CD14-positive monocyte (primary cell): ENCODE data around the gene TARP.

Experiments
- DNase-seq, 3 donors: peaks; one replicate each; pipeline ENCODE4 v3.0.0-alpha.2; 2011 to 2022
- H2AFZ ChIP-seq: 2 replicates; pipeline ENCODE4 v1.6.0; 2012; ENCODE audit warnings: mild to moderate bottlenecking, low read depth, low read length, inconsistent platforms; ENCODE audit not compliant: insufficient read depth, poor library complexity, severe bottlenecking
- H3K27ac ChIP-seq, 2 donors: 1 replicate in 1 of 2; 2 replicates in 1 of 2; pipeline ENCODE4 v1.5.1; 2012 to 2013; ENCODE audit warnings: low read length in 2 of 2, control low read depth in 1 of 2, inconsistent platforms in 1 of 2, low read depth in 1 of 2, mild to moderate bottlenecking in 1 of 2
- H3K27me3 ChIP-seq, 2 donors: one replicate each; pipeline versions ENCODE4 v1.6.0 to v1.6.1; 2011 to 2013; ENCODE audit warnings: low read length in 2 of 2; ENCODE audit not compliant: control insufficient read depth in 2 of 2, insufficient read depth in 2 of 2
- H3K36me3 ChIP-seq, 2 donors: replicated peaks in 1 of 2; 1 replicate in 1 of 2; 2 replicates in 1 of 2; pipeline versions ENCODE4 v1.5.1 to v1.6.1; 2012 to 2013; ENCODE audit warnings: low read length in 2 of 2, control low read depth in 1 of 2, inconsistent platforms in 1 of 2, mild to moderate bottlenecking in 1 of 2; ENCODE audit not compliant: insufficient read depth in 2 of 2, control insufficient read depth in 1 of 2
- H3K4me1 ChIP-seq, 2 donors: 1 replicate in 1 of 2; 2 replicates in 1 of 2; pipeline versions ENCODE4 v1.5.1 to v1.6.1; 2012 to 2013; ENCODE audit warnings: low read length in 2 of 2, control low read depth in 1 of 2, inconsistent platforms in 1 of 2, mild to moderate bottlenecking in 1 of 2, moderate library complexity in 1 of 2; ENCODE audit not compliant: insufficient read depth in 2 of 2, control insufficient read depth in 1 of 2
- H3K4me2 ChIP-seq: replicated peaks from 2 replicates; pipeline ENCODE3; 2012; ENCODE audit warnings: low read length, moderate library complexity, mild to moderate bottlenecking; ENCODE audit not compliant: poor library complexity, severe bottlenecking; ENCODE audit errors: extremely low read depth
- H3K4me3 ChIP-seq, 3 experiments: fragments of 200-600 bp in 1 of 3; sonication (generic) in 1 of 3; replicated peaks in 1 of 3; 1 replicate in 2 of 3; 2 replicates in 1 of 3; pipeline ENCODE4 v1.5.1; 2011 to 2013; ENCODE audit warnings: low read length in 3 of 3, mild to moderate bottlenecking in 3 of 3, control low read depth in 2 of 3, low read depth in 2 of 3, inconsistent platforms in 1 of 3, moderate library complexity in 1 of 3
- H3K79me2 ChIP-seq: 2 replicates; pipeline ENCODE4 v1.6.0; 2012; ENCODE audit warnings: mild to moderate bottlenecking, control low read depth, inconsistent platforms, low read length, moderate library complexity; ENCODE audit not compliant: insufficient read depth
- H3K9ac ChIP-seq: 2 replicates; pipeline ENCODE4 v1.6.0; 2017; ENCODE audit warnings: low read length, mild to moderate bottlenecking; ENCODE audit not compliant: insufficient read depth, poor library complexity, severe bottlenecking
- H3K9me3 ChIP-seq, 2 donors: replicated peaks in 1 of 2; 1 replicate in 1 of 2; 2 replicates in 1 of 2; pipeline versions ENCODE4 v1.5.1 to v1.6.1; 2012 to 2013; ENCODE audit warnings: low read length in 2 of 2, control low read depth in 1 of 2; ENCODE audit not compliant: control insufficient read depth in 1 of 2, insufficient read depth in 1 of 2
- H4K20me1 ChIP-seq: 2 replicates; pipeline ENCODE4 v1.6.0; 2012; ENCODE audit warnings: mild to moderate bottlenecking, low read length, control low read depth, moderate library complexity; ENCODE audit not compliant: insufficient read depth
- H3K27ac Mint-ChIP-seq, 7 donors: one replicate each; pipeline ENCODE4 v1.8.0; 2020; ENCODE audit warnings: mild to moderate bottlenecking in 7 of 7, mixed read lengths in 7 of 7, moderate library complexity in 6 of 7, inconsistent platforms in 2 of 7
- H3K27me3 Mint-ChIP-seq, 3 donors: one replicate each; pipeline ENCODE4 v1.8.0; 2021 to 2022; ENCODE audit warnings: low read depth in 3 of 3, mild to moderate bottlenecking in 3 of 3, mixed read lengths in 3 of 3, moderate library complexity in 3 of 3, inconsistent platforms in 1 of 3
- H3K36me3 Mint-ChIP-seq, 2 donors: one replicate each; pipeline ENCODE4 v1.8.0; 2020; ENCODE audit warnings: mixed read lengths in 2 of 2, inconsistent platforms in 1 of 2, mild to moderate bottlenecking in 1 of 2
- H3K4me1 Mint-ChIP-seq: one replicate; pipeline ENCODE4 v1.8.0; 2020; ENCODE audit warnings: mild to moderate bottlenecking, mixed read lengths
- H3K4me3 Mint-ChIP-seq, 2 donors: one replicate each; pipeline ENCODE4 v1.8.0; 2020; ENCODE audit warnings: mild to moderate bottlenecking in 2 of 2, mixed read lengths in 2 of 2, moderate library complexity in 1 of 2
- H3K9me3 Mint-ChIP-seq, 7 donors: one replicate each; pipeline ENCODE4 v1.8.0; 2020 to 2022; ENCODE audit warnings: mixed read lengths in 7 of 7, mild to moderate bottlenecking in 6 of 7, moderate library complexity in 6 of 7, inconsistent platforms in 2 of 7
- WGBS: methylation state at CpG from one replicate; pipeline ENCODE4 v1.1.5; 2013; ENCODE audit warnings: missing lambda C conversion rate; ENCODE audit not compliant: insufficient coverage; 5-methylcytosine and 5-hydroxymethylcytosine counted together
- intact Hi-C, 2 donors: fragments of 100-400 bp; cut with micrococcal nuclease; formaldehyde crosslinking; loops; one replicate each; pipeline versions ENCODE4 v1.15.0 to v1.15.1; 2023
- TF ChIP-seq, protein P1 (sequence below): fragments of 200-600 bp; IDR thresholded peaks from one replicate; pipeline ENCODE4 v1.8.0; 2022; ENCODE audit warnings: antibody characterized with exemption, mild to moderate bottlenecking

TARP gene

DNA sequence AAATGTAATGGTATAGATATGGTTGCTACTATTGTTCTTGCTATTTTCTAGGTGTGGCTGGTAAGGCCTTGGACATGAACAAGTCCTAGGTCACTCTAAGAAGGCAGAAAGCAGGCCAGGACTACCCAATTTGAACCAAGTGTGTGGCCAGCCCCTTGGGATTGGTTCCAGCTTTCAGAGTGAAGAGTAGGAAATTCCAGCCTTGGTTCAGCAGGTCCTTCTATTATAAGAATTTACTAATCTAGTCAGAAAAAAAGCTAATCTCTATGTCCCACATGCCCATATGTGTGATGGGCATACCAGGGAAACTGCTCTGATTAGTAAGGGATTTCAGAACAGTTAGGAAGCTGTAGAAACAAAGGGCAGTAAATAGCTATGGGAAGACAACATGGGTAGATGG, 7.8 kb upstream of the TARP start:
- Histone ChIP-seq H3K4me1 (peaks cover 26 to 57% of the 10 kb centered on the region in 2 donors), H2AFZ (no peak overlapping the region), H4K20me1 (no peaks in the 10 kb centered on the region), H3K79me2 (peaks cover 16% of the 10 kb centered on the region), H3K4me3 (no peak overlapping the region), H3K9ac (no peak overlapping the region), H3K9me3 (no peaks in the 10 kb centered on the region), H3K27me3 (no peaks in the 10 kb centered on the region), H3K36me3 (no peaks in the 10 kb centered on the region), H3K27ac (no peak overlapping the region), H3K4me2 (no peak overlapping the region)
- DNase-seq, result no peak
- Mint-ChIP-seq H3K27me3 (peaks cover 0 to 1% (median 0%) of the 10 kb centered on the region in 3 donors), H3K9me3 (peaks cover 0 to 2% (median 0%) of the 10 kb centered on the region in 7 donors), H3K4me1 (peaks cover 62% of the 10 kb centered on the region), H3K4me3 (no peak overlapping the region), H3K27ac (no peak overlapping the region), H3K36me3 (no peaks in the 10 kb centered on the region)
- TF ChIP-seq, protein P1, sequence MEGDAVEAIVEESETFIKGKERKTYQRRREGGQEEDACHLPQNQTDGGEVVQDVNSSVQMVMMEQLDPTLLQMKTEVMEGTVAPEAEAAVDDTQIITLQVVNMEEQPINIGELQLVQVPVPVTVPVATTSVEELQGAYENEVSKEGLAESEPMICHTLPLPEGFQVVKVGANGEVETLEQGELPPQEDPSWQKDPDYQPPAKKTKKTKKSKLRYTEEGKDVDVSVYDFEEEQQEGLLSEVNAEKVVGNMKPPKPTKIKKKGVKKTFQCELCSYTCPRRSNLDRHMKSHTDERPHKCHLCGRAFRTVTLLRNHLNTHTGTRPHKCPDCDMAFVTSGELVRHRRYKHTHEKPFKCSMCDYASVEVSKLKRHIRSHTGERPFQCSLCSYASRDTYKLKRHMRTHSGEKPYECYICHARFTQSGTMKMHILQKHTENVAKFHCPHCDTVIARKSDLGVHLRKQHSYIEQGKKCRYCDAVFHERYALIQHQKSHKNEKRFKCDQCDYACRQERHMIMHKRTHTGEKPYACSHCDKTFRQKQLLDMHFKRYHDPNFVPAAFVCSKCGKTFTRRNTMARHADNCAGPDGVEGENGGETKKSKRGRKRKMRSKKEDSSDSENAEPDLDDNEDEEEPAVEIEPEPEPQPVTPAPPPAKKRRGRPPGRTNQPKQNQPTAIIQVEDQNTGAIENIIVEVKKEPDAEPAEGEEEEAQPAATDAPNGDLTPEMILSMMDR, result no peak
- intact Hi-C loops, result loop anchor here in 1 of 2 donors (5.0 kb wide), 1 partner anchor 36 kb away; no protein-coding TSS in a partner anchor

DNA sequence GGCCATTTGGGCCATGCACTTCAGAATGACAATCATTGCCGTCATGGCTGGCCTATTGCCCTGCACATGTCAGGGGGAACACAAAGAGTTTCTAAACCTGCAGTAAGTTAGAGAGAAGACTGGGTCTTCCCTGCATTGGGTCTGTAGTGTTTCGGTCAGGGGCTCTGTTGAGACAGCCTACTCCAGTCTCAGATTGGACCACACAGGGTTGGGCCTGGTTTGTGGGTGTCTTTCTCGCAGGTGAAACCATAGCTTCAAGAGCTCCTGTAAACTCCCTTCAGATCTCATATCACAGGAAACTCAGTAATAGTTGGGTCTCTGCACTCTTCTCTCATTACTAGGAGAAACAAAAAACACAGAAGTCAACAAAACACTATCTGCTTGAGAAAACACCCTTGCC, 7.3 kb upstream of the TARP start:
- H3K27ac Mint-ChIP-seq, result no peak overlapping the region

More for the DNA sequence above, 7.3 kb upstream of the TARP start:
- Mint-ChIP-seq H3K9me3 (peaks cover 0 to 2% (median 0%) of the 10 kb centered on the region in 7 donors), H3K4me3 (no peak overlapping the region), H3K36me3 (no peaks in the 10 kb centered on the region), H3K4me1 (peaks cover 68% of the 10 kb centered on the region), H3K27me3 (peaks cover 0 to 1% (median 0%) of the 10 kb centered on the region in 3 donors)
- no peak for DNase-seq
- intact Hi-C loops, result loop anchor here in 1 of 2 donors (5.0 kb wide), 1 partner anchor 37 kb away; no protein-coding TSS in a partner anchor
- Histone ChIP-seq H4K20me1 (no peaks in the 10 kb centered on the region), H3K79me2 (peaks cover 21% of the 10 kb centered on the region), H3K36me3 (no peaks in the 10 kb centered on the region), H3K4me1 (peaks cover 29 to 63% of the 10 kb centered on the region in 2 donors), H3K27me3 (no peaks in the 10 kb centered on the region), H3K9me3 (no peaks in the 10 kb centered on the region), H3K27ac (no peak overlapping the region), H3K4me3 (no peak overlapping the region), H2AFZ (no peak overlapping the region), H3K9ac (no peak overlapping the region), H3K4me2 (no peak overlapping the region)
- WGBS, result 100% methylated on average over 2 of the region's 3 CpGs
- TF ChIP-seq, protein P1, result no peak
